T-helper 2 cell treated with Interferon-gamma antibody and Interleukin-4, amounts not matched to agents 100 ng/mL and 5 ng/mL, for 36 hours (primary cell): ENCODE results near the gene NPDC1. TPM values are rescaled to one million over a fixed set of nuclear protein-coding genes. Genes with fewer than 3 reads are reported as not detected.
"Not testable (repeated sequence)": the region's sequence is repeated elsewhere in the genome, so short reads cannot be mapped to it uniquely, and the experiment has no call there.

Experiments
- intact Hi-C: fragments of 100-400 bp; cut with micrococcal nuclease; formaldehyde crosslinking; loops from one replicate; pipeline ENCODE4 v1.15.1; 2023
- total RNA-seq: library from RNA; stranded (reverse); gene quantifications from 2 replicates; pipeline ENCODE4 v1.2.3, GENCODE V29; 2022

The NPDC1 gene
- total RNA-seq, 1 donor from 2014 or later, result 17.0 TPM

- intact Hi-C loops, result no loop called here
Observed at GRCh38 chr9:137014166-137014565, 31.8 kb downstream of the NPDC1 start.

- intact Hi-C loops, result no loop called here
Observed at GRCh38 chr9:137013571-137013940, 32.4 kb downstream of the NPDC1 start.

- intact Hi-C loops, result no loop called here
Observed at GRCh38 chr9:137012694-137013570, 33.0 kb downstream of the NPDC1 start.

- intact Hi-C loops, result no loop called here
Observed at GRCh38 chr9:137011907-137012675, 33.9 kb downstream of the NPDC1 start.

GRCh38 chr9:137011156-137011555 lies 34.8 kb downstream of the NPDC1 start:
- intact Hi-C loops, result no loop called here

GRCh38 chr9:137009938-137010732 lies 35.8 kb downstream of the NPDC1 start:
- intact Hi-C loops, result no loop called here

GRCh38 chr9:137009217-137009616 lies 36.8 kb downstream of the NPDC1 start:
- intact Hi-C loops, result no loop called here

- intact Hi-C loops, result no loop called here
Observed at GRCh38 chr9:137008312-137008711, 37.7 kb downstream of the NPDC1 start.

- intact Hi-C loops, result no loop called here
Observed at GRCh38 chr9:137007816-137008270, 38.1 kb downstream of the NPDC1 start.

- intact Hi-C loops, result no loop called here
Observed at GRCh38 chr9:137007108-137007815, 38.7 kb downstream of the NPDC1 start.

GRCh38 chr9:137006116-137007003 lies 39.6 kb downstream of the NPDC1 start:
- intact Hi-C loops, result no loop called here

- intact Hi-C loops, result not testable (repeated sequence)
Observed at GRCh38 chr9:137004285-137004684, 41.7 kb downstream of the NPDC1 start.

- intact Hi-C loops, result no loop called here
Observed at GRCh38 chr9:137002646-137003041, 43.3 kb downstream of the NPDC1 start.

- intact Hi-C loops, result no loop called here
Observed at GRCh38 chr9:137001857-137002645, 43.9 kb downstream of the NPDC1 start.

GRCh38 chr9:137000177-137000930 lies 45.6 kb downstream of the NPDC1 start:
- intact Hi-C loops, result no loop called here

- intact Hi-C loops, result no loop called here
Observed at GRCh38 chr9:136997830-136998234, 48.1 kb downstream of the NPDC1 start.

GRCh38 chr9:136997371-136997770 lies 48.6 kb downstream of the NPDC1 start:
- intact Hi-C loops, result no loop called here
